Fibroblast of mammary gland (primary cell): ENCODE data around the gene MGAT4D.

Source experiments
- DNase-seq: peaks from one replicate; pipeline ENCODE4 v3.0.0-alpha.2; 2010; ENCODE audit warnings: low read depth
- H3K4me3 ChIP-seq: 2 replicates; pipeline ENCODE4 v1.5.1; 2011; ENCODE audit warnings: low read depth, mild to moderate bottlenecking, low read length, moderate library complexity; ENCODE audit not compliant: control insufficient read depth
- CTCF ChIP-seq: conservative IDR thresholded peaks from 2 replicates; pipeline ENCODE4 v1.5.1; 2011; ENCODE audit warnings: low read depth, low read length, inconsistent platforms; ENCODE audit not compliant: control insufficient read depth, insufficient read depth

MGAT4D gene

DNA sequence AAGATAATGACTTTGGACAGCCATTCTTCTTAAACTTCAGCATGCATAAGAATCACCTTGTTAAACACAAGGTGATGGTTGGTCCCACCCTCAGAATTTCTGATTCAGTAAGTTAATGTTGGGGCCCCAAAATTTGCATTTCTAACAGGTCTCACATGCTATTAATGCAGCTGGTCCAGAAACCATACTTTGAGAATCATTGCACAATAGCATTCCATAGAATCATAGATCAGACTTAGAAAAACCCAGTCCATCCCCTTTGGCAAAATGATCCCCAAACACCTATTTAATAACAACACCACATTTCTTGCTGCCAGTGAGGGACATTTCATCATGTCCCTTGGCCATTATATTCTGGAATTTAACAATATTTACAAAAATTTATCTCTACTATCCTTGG is 6.2 kb upstream of the MGAT4D start:
- DNase-seq = no peak
- no peak for TF ChIP-seq CTCF
- no peak overlapping the region for H3K4me3 ChIP-seq

DNA sequence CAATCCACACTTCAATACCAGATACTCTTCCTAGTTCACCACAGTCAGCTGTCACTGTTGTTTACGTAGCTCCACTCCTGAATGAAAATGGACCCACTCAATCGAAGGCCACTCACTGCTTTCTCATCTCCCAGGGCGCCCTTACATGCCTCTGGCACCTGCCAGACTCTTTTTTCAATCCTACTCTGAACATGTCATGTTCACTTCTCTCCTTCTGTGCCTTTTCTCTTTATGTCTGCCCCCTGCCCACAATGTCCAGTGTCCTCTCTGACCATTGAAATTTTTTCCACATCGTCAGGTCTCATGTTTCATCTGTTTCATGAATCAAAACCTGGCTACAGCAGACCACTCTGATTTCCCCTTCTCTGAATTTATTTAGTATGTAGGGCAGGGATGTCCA is 1.3 kb upstream of the MGAT4D start:
- no peak for DNase-seq
- no peak for TF ChIP-seq CTCF
- H3K4me3 ChIP-seq = no peak overlapping the region

- DNase-seq = no peak
- H3K4me3 ChIP-seq = no peak overlapping the region
- no peak for TF ChIP-seq CTCF
These were observed 717 bp downstream of the MGAT4D start for GRCh38 chr4:140497405-140497746.

GRCh38 chr4:140485939-140486338 is 12.2 kb downstream of the MGAT4D start:
- DNase-seq = no peak
- no peak overlapping the region for H3K4me3 ChIP-seq

GRCh38 chr4:140483445-140483844 is 14.6 kb downstream of the MGAT4D start:
- TF ChIP-seq CTCF = no peak
- H3K4me3 ChIP-seq = no peak overlapping the region
- DNase-seq = no peak

More at GRCh38 chr4:140485939-140486338, 12.2 kb downstream of the MGAT4D start:
- TF ChIP-seq CTCF = no peak

GRCh38 chr4:140472156-140472555 is 25.9 kb downstream of the MGAT4D start:
- no peak overlapping the region for H3K4me3 ChIP-seq
- DNase-seq = no peak
- no peak for TF ChIP-seq CTCF
